ENCODE data around the gene MIOX.

GRCh38 chr22:50531962-50532674 is 45.5 kb downstream of the MIOX start:
- TF ChIP-seq CTCF (IDR thresholded peaks at IDR 0.05 in 2 of 3, conservative IDR thresholded peaks at IDR 0.05 in 1 of 3; ENCODE audit: borderline replicate concordance in 1 of 3, insufficient read depth in 1 of 3, low read depth in 2 of 3, low read length in 2 of 3) (no peak), POLR2A (IDR thresholded peaks at IDR 0.05; ENCODE audit: borderline replicate concordance, extremely low read depth, insufficient read depth, insufficient read length) (no peak), POLR2AphosphoS5 (IDR thresholded peaks at IDR 0.05; ENCODE audit: low read depth, low read length) (no peak), CEBPB (IDR thresholded peaks at IDR 0.05; ENCODE audit: low read depth) (no peak), REST (IDR thresholded peaks at IDR 0.05; ENCODE audit: low read depth) (no peak), EZH2phosphoT487 (IDR thresholded peaks at IDR 0.05; ENCODE audit: borderline replicate concordance) (no peak), MAX (IDR thresholded peaks at IDR 0.05) (no peak)
